Lower leg skin (tissue), 3 donors: ENCODE measurements around the gene LMF1.

Experiments used
- CTCF ChIP-seq, 3 donors: fragments of 450-650 bp; IDR thresholded peaks; one replicate each; pipeline ENCODE4 v1.5.1; 2016; ENCODE audit warnings: antibody characterized with exemption in 3 of 3, mild to moderate bottlenecking in 3 of 3, moderate library complexity in 2 of 3
- POLR2A ChIP-seq, 2 donors: fragments of 450-650 bp; IDR thresholded peaks; one replicate each; pipeline ENCODE4 v1.6.1; 2016 to 2017; ENCODE audit warnings: antibody characterized with exemption in 2 of 2, mild to moderate bottlenecking in 1 of 2, moderate library complexity in 1 of 2

GRCh38 chr16:1019231-1020090 lies 48.7 kb upstream of the LMF1 start:
- TF ChIP-seq CTCF (IDR thresholded peaks at IDR 0.05) = no peak
- TF ChIP-seq POLR2A (IDR thresholded peaks at IDR 0.05) = no peak
